Activated CD8-positive, alpha-beta memory T cell treated with anti-CD3 and anti-CD28 coated beads, Interleukin-2, amount 50 U/mL, for 24 hours (primary cell): Measurements from ENCODE around the gene TFB1M.

ENCODE experiments used
- DNase-seq: peaks from one replicate; pipeline ENCODE4 v3.0.0-alpha.2; 2020; ENCODE audit errors: extremely low read depth

The TFB1M gene

DNA sequence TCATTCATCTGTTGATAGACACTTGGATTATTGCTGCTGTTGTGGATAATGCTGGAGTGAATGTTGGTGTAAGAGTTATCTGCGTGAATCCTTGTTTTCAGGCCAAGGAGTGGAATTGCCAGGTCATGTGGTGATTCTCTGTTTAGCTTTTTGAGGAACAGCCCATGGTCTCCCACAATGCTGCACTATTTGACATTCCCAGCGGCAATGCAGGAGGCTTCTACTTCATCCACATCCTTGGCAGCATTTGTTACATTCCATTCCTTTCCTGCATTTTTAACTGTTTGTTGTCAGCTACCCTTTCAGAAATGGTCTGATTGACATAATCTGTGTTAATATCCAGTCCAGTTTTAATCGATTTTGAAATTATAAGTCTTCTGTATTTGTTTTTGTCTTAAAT, 102.2 kb downstream of the TFB1M start:
- no peak for DNase-seq

DNA sequence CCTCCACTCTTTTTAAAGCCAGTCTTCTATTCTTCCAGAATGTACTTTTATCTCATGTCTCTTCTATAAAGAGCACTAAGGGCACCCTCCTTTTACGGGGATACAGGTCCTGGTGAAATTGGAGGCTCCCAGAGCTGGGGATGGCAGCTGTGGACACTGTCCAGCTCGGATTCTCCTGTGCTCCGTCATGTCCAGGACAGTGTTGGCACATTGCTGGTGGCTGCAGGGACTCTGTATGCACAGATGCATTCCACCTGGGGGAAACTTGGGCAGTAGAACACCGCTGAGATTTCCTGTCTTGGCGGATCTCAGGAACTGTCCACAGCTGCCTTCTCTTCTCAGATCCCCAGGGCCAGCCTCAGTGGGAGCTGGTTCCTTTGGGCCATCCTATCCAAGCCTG, 107.1 kb downstream of the TFB1M start:
- DNase-seq: no peak
